ENCODE measurements around the gene SETBP1. TPM values are rescaled to one million over a fixed set of nuclear protein-coding genes. Genes with fewer than 3 reads are reported as not detected.

Gene SETBP1
- total and polyA plus RNA-seq, 2 of the 13 experiments (the other 11 are each of a cell fraction or from before 2014, with no cell fraction given) = 0.18 to 0.65 TPM

DNA sequence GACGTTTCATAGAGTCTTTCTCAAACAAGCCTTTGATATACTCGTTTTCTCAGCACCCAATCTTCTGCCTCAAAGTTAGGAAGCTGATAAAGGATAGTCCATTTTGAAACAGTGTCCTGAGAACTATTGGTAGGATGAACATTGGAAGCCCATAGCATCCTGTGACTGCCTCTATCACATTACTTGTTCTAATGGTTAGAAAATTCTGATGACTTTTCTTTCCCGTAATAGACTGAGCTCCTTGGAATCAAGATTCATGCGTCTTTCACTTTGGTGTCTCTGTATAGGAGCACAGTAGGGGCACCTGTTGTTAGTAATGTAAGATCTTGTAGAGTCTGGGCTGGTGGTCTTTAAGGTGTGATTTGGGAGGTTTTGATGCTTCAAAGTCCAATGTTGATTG is 87.1 kb downstream of the SETBP1 start:
- WGBS (ENCODE audit: low lambda C conversion rate) = 57% methylated on average over 4 of the region's 4 CpGs
- no peaks in the 10 kb centered on the region for H3K79me2 ChIP-seq (ENCODE audit: insufficient read depth, low read length)
- FAIRE-seq (no peak), ATAC-seq (no peak), DNase-seq (ENCODE audit: low spot score) (no peak)
- peaks cover 24% of the 10 kb centered on the region for H3K4me1 ChIP-seq (ENCODE audit: insufficient read depth, low read length)
- no peaks in the 10 kb centered on the region for H3K9me3 ChIP-seq (ENCODE audit: low read length)
- no TSS peak for BruUV-seq (replicated peaks)
- no peaks in the 10 kb centered on the region for H4K20me1 ChIP-seq (ENCODE audit: insufficient read depth, low read length)
- no peak overlapping the region for H3K9ac ChIP-seq (ENCODE audit: insufficient read depth, low read depth, low read length)
- ChIA-PET CTCF (ENCODE audit: low intra/inter-chr PET ratio, low total read pairs) (no interaction called here), POLR2A (no interaction called here)
- in situ Hi-C loops (cut with HindIII; ENCODE audit: extremely low pct_ligation_motif_present, low pct_unique_long_range_greater_than_20kb) = no loop called here
- no peak overlapping the region for H3K27ac ChIP-seq (ENCODE audit: extremely low read length, insufficient read depth, low read length)
- H3K4me2 ChIP-seq (ENCODE audit: low read depth, low read length) = no peak overlapping the region
- no peak overlapping the region for H2AFZ ChIP-seq (ENCODE audit: low read length)
- intact Hi-C loops (cut with micrococcal nuclease; ENCODE audit: unreplicated experiment) = no loop called here
- H3K27me3 ChIP-seq (ENCODE audit: control insufficient read depth in 1 of 2, insufficient read depth in 2 of 2, low read length in 2 of 2) = 0 out of 5 replicates have a peak, but pooled peaks cover 0 to 6% of the 10 kb centered on the region in 2 experiments
- TF ChIP-seq ZGPAT (CRISPR knock-in tag; IDR thresholded peaks at IDR 0.05) (no peak), TEAD2 (CRISPR knock-in tag; IDR thresholded peaks at IDR 0.05) (no peak), HNF4A (CRISPR knock-in tag; IDR thresholded peaks at IDR 0.05) (no peak), HNRNPL (IDR thresholded peaks at IDR 0.05; ENCODE audit: low read depth, low read length) (no peak), SKIL (CRISPR knock-in tag; IDR thresholded peaks at IDR 0.05; ENCODE audit: borderline replicate concordance) (no peak), ZNF776 (CRISPR knock-in tag; IDR thresholded peaks at IDR 0.05) (no peak), AGO1 (IDR thresholded peaks at IDR 0.05; ENCODE audit: low read depth, low read length, poor library complexity, severe bottlenecking) (no peak)
- TF ChIP-seq, protein P1, sequence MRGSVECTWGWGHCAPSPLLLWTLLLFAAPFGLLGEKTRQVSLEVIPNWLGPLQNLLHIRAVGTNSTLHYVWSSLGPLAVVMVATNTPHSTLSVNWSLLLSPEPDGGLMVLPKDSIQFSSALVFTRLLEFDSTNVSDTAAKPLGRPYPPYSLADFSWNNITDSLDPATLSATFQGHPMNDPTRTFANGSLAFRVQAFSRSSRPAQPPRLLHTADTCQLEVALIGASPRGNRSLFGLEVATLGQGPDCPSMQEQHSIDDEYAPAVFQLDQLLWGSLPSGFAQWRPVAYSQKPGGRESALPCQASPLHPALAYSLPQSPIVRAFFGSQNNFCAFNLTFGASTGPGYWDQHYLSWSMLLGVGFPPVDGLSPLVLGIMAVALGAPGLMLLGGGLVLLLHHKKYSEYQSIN (CRISPR knock-in tag; IDR thresholded peaks at IDR 0.05; ENCODE audit: borderline replicate concordance) = no peak
- H3K4me3 ChIP-seq (replicated peaks in 1 of 3; ENCODE audit: insufficient read depth in 1 of 3, low read depth in 2 of 3, low read length in 3 of 3) = no peak overlapping the region
- no peaks in the 10 kb centered on the region for H3K36me3 ChIP-seq (replicated peaks in 1 of 2; ENCODE audit: control insufficient read depth in 1 of 2, insufficient read depth in 2 of 2, low read length in 2 of 2)
